GM10248 (cell line): ENCODE measurements around the gene GALNT9.

ENCODE experiments used
- CTCF ChIA-PET: fragments of 300-600 bp; sonication (Branson Sonifier 250); formaldehyde crosslinking; extraction: SDS; loops from one replicate; lab custom pipeline; 2021; ENCODE audit warnings: antibody characterized with exemption; lab: Yijun Ruan, JAX
- POLR2A ChIA-PET: fragments of 350-650 bp; sonication (Branson Sonifier 250); formaldehyde crosslinking; extraction: SDS; loops from one replicate; lab custom pipeline; 2020; ENCODE audit warnings: antibody characterized with exemption; lab: Yijun Ruan, JAX
- DNase-seq: peaks from one replicate; pipeline ENCODE4 v3.0.0; 2012; ENCODE audit errors: extremely low spot score
- TF ChIP-seq, protein P1 (sequence below): IDR thresholded peaks from 2 replicates; pipeline ENCODE4 v1.5.1; 2012; ENCODE audit warnings: mild to moderate bottlenecking, low read depth; ENCODE audit errors: extremely low read depth, missing control alignments, control extremely low read depth

GALNT9 gene

GRCh38 chr12:132161796-132162507 is 167.4 kb downstream of the GALNT9 start:
- POLR2A ChIA-PET: no interaction called here
- TF ChIP-seq, protein P1, sequence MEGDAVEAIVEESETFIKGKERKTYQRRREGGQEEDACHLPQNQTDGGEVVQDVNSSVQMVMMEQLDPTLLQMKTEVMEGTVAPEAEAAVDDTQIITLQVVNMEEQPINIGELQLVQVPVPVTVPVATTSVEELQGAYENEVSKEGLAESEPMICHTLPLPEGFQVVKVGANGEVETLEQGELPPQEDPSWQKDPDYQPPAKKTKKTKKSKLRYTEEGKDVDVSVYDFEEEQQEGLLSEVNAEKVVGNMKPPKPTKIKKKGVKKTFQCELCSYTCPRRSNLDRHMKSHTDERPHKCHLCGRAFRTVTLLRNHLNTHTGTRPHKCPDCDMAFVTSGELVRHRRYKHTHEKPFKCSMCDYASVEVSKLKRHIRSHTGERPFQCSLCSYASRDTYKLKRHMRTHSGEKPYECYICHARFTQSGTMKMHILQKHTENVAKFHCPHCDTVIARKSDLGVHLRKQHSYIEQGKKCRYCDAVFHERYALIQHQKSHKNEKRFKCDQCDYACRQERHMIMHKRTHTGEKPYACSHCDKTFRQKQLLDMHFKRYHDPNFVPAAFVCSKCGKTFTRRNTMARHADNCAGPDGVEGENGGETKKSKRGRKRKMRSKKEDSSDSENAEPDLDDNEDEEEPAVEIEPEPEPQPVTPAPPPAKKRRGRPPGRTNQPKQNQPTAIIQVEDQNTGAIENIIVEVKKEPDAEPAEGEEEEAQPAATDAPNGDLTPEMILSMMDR: no peak
- no peak for DNase-seq
- CTCF ChIA-PET: interaction anchor here (1.3 to 1.7 kb wide), 3 partner anchors 15 to 399 kb away, joined by 3 to 4 read pairs (median 4); no protein-coding TSS in a partner anchor

DNA sequence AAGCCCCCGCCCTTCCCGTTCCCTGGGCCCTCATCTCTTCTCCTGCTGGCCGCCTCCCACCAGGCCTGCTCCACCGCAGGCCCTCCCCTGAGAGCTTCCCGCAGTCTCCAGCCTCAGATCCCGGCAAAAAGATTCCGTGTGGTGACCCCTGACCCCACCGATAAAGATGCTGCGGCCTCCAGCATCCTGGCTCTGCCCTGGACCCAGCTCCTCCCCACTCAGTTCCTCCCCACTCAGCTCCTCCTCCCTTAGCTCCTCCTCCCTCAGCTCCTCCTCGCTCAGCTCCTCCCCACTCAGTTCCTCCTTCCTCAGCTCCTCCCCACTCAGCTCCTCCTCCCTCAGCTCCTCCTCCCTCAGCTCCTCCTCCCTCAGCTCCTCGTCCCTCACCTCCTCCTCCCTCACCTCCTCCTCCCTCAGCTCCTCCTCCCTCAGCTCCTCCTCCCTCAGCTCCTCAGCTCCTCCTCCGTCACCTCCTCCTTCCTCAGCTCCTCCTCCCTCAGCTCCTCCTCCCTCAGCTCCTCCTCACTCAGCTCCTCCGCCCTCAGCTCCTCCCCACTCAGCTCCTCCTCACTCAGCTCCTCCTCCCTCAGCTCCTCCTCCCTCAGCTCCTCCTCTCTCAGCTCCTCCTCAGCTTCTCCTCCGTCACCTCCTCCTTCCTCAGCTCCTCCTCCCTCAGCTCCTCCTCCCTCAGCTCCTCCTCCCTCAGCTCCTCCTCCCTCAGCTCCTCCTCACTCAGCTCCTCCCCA is 168.2 kb downstream of the GALNT9 start:
- TF ChIP-seq, protein P1: no peak
- ChIA-PET CTCF (interaction anchor here (1.3 kb wide), 1 partner anchor 286 kb away, joined by 3 read pairs; no protein-coding TSS in a partner anchor), POLR2A (no interaction called here)
- DNase-seq: no peak

- no peak for DNase-seq
- CTCF ChIA-PET: interaction anchor here (0.9 to 1.3 kb wide), 2 partner anchors 287 to 457 kb away, joined by 3 read pairs; no protein-coding TSS in a partner anchor
- TF ChIP-seq, protein P1: no peak
- POLR2A ChIA-PET: no interaction called here
Measured at GRCh38 chr12:132160601-132161035, 168.8 kb downstream of the GALNT9 start.

DNA sequence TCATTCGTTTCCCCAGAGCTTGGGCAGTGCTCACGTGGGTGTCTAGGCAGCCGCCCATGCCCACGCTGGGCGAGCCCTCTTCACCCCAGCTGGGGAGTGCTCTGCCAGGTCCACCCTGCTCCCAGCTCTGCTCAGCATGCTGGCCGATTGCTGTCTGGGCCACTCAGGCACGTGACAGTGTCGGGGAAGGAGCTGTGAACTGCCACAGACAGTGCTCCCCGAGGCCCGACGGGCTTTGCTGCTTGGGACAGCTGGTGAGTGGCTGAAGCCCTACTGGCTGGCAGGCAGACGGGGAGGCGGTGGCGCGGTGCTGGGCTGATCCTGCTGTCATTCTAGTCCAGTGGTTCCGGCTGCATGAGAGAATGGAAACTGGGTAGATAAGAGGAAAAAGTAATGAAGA is 169.4 kb downstream of the GALNT9 start:
- ChIA-PET CTCF (interaction anchor here (0.9 kb wide), 1 partner anchor 457 kb away, joined by 3 read pairs; no protein-coding TSS in a partner anchor), POLR2A (no interaction called here)
- no peak for DNase-seq
- TF ChIP-seq, protein P1: no peak

GRCh38 chr12:132159555-132160003 is 169.8 kb downstream of the GALNT9 start:
- TF ChIP-seq, protein P1: no peak
- CTCF ChIA-PET: interaction anchor here (0.9 kb wide), 1 partner anchor 458 kb away, joined by 3 read pairs; no protein-coding TSS in a partner anchor
- POLR2A ChIA-PET: no interaction called here
- no peak for DNase-seq

GRCh38 chr12:132158677-132159554 is 170.5 kb downstream of the GALNT9 start:
- CTCF ChIA-PET: no interaction called here

More at GRCh38 chr12:132158677-132159554, 170.5 kb downstream of the GALNT9 start:
- no peak for DNase-seq
- POLR2A ChIA-PET: no interaction called here
- TF ChIP-seq, protein P1: no peak
